ENCODE results near the gene CBARP. TPM values are rescaled to one million over a fixed set of nuclear protein-coding genes. Genes with fewer than 3 reads are reported as not detected.

Gene CBARP
- total RNA-seq, 2 donors from 2014 or later: 0.38 to 0.58 TPM

DNA sequence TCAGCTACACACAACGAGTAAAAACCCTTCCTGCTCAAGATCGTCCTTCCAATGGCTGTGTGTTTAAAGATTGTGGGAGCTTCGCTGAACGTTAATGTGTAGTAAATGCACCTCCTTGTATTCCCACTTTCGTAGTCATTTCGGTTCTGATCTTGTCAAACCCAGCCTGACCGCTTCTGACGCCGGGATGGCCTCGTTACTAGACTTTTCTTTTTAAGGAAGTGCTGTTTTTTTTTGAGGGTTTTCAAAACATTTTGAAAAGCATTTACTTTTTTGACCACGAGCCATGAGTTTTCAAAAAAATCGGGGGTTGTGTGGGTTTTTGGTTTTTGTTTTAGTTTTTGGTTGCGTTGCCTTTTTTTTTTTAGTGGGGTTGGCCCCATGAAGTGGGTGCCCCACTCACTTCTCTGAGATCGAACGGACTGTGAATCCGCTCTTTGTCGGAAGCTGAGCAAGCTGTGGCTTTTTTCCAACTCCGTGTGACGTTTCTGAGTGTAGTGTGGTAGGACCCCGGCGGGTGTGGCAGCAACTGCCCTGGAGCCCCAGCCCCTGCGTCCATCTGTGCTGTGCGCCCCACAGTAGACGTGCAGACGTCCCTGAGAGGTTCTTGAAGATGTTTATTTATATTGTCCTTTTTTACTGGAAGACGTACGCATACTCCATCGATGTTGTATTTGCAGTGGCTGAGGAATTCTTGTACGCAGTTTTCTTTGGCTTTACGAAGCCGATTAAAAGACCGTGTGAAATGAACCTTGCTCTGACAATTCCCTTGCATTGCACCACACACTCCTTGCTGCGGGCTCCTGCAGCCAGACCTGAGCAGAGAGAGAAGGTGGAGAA is 34.8 kb upstream of the CBARP start:
- ATAC-seq (replicated peaks in 1 of 2) (no peak), DNase-seq (no peak)
- Mint-ChIP-seq H3K9me3 (no peaks in the 10 kb centered on the region), H3K27ac (peak overlapping the region; percentile 74), H3K27me3 (ENCODE audit: low read depth) (no peaks in the 10 kb centered on the region), H3K4me3 (peak overlapping the region; percentile 37 to 61), H3K4me1 (ENCODE audit: low read depth) (peaks cover 70% of the 10 kb centered on the region), H3K36me3 (ENCODE audit: insufficient read depth in 2 of 2) (peaks cover 18 to 33% of the 10 kb centered on the region in 2 donors)

GRCh38 chr19:1271528-1272422 is 34.0 kb upstream of the CBARP start:
- ATAC-seq (replicated peaks in 1 of 2) (no peak), DNase-seq (no peak)
- no peaks in the 10 kb centered on the region for H3K27me3 Mint-ChIP-seq (ENCODE audit: low read depth)
- peak overlapping the region; percentile 98 for H3K27ac Mint-ChIP-seq
- peaks cover 71% of the 10 kb centered on the region for H3K4me1 Mint-ChIP-seq (ENCODE audit: low read depth)
- H3K36me3 Mint-ChIP-seq (ENCODE audit: insufficient read depth in 2 of 2): peaks cover 18 to 34% of the 10 kb centered on the region in 2 donors
- peak overlapping the region; percentile 83 to 98 for H3K4me3 Mint-ChIP-seq
- H3K9me3 Mint-ChIP-seq: no peaks in the 10 kb centered on the region

DNA sequence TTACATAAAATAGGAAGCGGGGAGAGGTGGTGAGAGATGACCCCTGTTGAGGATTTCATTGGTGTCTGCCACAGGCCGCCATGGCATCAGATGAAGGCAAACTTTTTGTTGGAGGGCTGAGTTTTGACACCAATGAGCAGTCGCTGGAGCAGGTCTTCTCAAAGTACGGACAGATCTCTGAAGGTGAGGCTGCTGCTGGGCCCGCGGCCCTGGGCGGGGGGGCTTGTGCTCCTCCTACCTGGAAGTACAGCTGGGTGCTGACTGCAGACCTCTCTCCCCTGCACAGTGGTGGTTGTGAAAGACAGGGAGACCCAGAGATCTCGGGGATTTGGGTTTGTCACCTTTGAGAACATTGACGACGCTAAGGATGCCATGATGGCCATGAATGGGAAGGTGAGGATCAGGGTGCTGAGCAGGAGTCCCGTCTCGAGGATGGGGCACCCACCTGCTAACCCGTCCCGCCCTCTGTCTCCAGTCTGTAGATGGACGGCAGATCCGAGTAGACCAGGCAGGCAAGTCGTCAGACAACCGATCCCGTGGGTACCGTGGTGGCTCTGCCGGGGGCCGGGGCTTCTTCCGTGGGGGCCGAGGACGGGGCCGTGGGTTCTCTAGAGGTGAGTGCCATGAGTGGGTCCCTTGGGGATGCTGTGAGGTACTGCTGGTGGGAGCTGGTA is 33.2 kb upstream of the CBARP start:
- Mint-ChIP-seq H3K36me3 (ENCODE audit: insufficient read depth in 2 of 2) (peaks cover 18 to 30% of the 10 kb centered on the region in 2 donors), H3K4me1 (ENCODE audit: low read depth) (peaks cover 68% of the 10 kb centered on the region), H3K27ac (peak overlapping the region; percentile 98), H3K9me3 (no peaks in the 10 kb centered on the region), H3K27me3 (ENCODE audit: low read depth) (no peaks in the 10 kb centered on the region), H3K4me3 (peak overlapping the region; percentile 83 to 98)
- DNase-seq: no peak
- no peak for ATAC-seq (replicated peaks in 1 of 2)

DNA sequence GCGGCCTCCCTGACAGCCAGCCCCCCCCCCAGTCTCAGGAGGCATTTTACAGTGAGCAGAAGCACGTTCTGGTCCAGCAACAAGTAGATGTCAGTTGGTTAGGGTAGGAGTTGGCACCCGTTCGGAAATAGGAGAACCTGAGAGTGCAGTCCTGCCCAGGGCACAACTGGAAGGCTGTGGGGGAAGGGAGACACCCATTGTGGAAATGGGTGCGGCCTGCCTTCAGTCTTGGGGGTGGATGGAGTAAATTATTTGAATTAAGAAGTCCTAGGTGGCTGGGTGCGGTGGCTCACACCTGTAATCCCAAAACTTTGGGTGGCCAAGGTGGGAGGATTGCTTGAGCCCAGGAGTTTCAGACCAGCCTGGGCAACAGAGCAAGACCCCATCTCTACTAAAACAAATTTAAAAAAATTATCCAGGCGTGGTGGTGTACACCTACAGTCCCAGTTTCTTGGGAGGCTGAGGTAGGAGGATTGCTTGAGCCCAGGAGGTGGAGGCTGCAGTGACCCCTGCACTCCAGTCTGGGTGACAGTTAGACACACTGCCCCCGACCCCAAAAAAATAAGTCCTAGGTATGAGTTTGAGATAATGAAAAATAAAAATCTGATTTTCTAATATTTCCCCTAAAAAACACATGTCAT is 32.5 kb upstream of the CBARP start:
- peak overlapping the region; percentile 83 to 98 for H3K4me3 Mint-ChIP-seq
- peaks cover 18 to 30% of the 10 kb centered on the region in 2 donors for H3K36me3 Mint-ChIP-seq (ENCODE audit: insufficient read depth in 2 of 2)
- H3K27ac Mint-ChIP-seq: peak overlapping the region; percentile 98
- no peaks in the 10 kb centered on the region for H3K9me3 Mint-ChIP-seq
- peaks cover 74% of the 10 kb centered on the region for H3K4me1 Mint-ChIP-seq (ENCODE audit: low read depth)
- DNase-seq (no peak), ATAC-seq (replicated peaks in 1 of 2) (no peak)
- H3K27me3 Mint-ChIP-seq (ENCODE audit: low read depth): no peaks in the 10 kb centered on the region

- ATAC-seq (replicated peaks in 1 of 2) (peak in 1 of 2 donors; percentile 39), DNase-seq (peak; percentile 87 to 90)
- Mint-ChIP-seq H3K27ac (peak overlapping the region; percentile 98), H3K36me3 (ENCODE audit: insufficient read depth in 2 of 2) (peaks cover 18 to 30% of the 10 kb centered on the region in 2 donors), H3K4me1 (ENCODE audit: low read depth) (peaks cover 77% of the 10 kb centered on the region), H3K4me3 (peak overlapping the region; percentile 83 to 98), H3K9me3 (no peaks in the 10 kb centered on the region), H3K27me3 (ENCODE audit: low read depth) (no peaks in the 10 kb centered on the region)
These were observed 31.8 kb upstream of the CBARP start for GRCh38 chr19:1269478-1270212.

GRCh38 chr19:1269065-1269477 is 31.3 kb upstream of the CBARP start, which contains the start of gene CIRBP:
CIRBP (plus strand) TSS chr19:1269332; CDS start chr19:1270934, 1,602 bp downstream.
- ATAC-seq (replicated peaks in 1 of 2) (peak; percentile 79 to 80), DNase-seq (peak; percentile 100)
- Mint-ChIP-seq H3K4me3 (peak within 1 kb of the TSS; percentile 83 to 98), H3K4me1 (ENCODE audit: low read depth) (peaks cover 73% of the 10 kb centered on the region), H3K9me3 (no peaks in the 10 kb centered on the region), H3K36me3 (ENCODE audit: insufficient read depth in 2 of 2) (peaks cover 18 to 32% of the 10 kb centered on the region in 2 donors), H3K27me3 (ENCODE audit: low read depth) (no peaks in the 10 kb centered on the region), H3K27ac (peak within 1 kb of the TSS; percentile 98)

DNA sequence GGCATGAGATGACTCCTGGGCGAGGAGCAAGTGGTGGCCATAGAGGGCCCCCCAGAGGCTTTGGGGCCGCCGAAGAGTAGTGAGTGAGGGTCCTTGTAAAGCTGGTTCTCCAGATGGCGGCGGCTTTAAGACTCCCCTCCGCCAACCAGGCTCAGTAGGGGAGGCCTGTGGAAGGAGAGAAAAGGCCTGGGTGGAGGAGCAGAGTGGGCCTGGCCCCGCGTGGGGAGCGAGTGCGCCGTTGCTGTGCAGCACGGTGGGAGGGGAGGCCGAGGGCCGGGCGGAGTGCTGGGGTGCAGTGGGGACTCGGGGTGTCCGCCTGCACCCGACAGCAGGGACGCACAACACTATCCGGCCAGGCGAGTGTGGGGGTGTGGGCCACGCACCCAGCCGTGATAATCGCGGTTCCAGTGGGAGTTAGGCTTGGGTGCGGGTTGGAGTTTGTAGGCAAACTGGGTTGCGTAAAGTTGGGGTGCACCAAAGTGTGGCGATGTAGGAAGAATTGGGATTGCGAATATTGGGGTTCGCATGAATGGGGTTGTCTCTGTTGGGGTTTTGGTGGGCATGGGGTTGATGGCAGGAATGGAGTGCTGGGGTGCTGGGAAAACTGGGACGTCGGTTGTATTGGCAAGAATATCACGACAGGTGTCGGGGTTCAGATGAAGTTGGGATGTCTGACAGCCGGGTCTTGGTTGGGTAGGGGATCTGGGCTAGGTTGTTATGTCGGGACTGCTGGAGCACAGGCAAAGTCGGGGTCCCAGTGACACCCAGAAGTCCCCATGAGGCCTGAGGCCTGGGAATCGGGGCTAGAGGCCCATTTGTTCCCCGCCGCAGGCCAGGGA is 30.6 kb upstream of the CBARP start:
- Mint-ChIP-seq H3K4me1 (ENCODE audit: low read depth) (peaks cover 68% of the 10 kb centered on the region), H3K27ac (no peak overlapping the region), H3K36me3 (ENCODE audit: insufficient read depth in 2 of 2) (peaks cover 16 to 28% of the 10 kb centered on the region in 2 donors), H3K9me3 (no peaks in the 10 kb centered on the region), H3K4me3 (peak overlapping the region; percentile 80 to 88), H3K27me3 (ENCODE audit: low read depth) (no peaks in the 10 kb centered on the region)
- ATAC-seq (replicated peaks in 1 of 2) (no peak), DNase-seq (no peak)

DNA sequence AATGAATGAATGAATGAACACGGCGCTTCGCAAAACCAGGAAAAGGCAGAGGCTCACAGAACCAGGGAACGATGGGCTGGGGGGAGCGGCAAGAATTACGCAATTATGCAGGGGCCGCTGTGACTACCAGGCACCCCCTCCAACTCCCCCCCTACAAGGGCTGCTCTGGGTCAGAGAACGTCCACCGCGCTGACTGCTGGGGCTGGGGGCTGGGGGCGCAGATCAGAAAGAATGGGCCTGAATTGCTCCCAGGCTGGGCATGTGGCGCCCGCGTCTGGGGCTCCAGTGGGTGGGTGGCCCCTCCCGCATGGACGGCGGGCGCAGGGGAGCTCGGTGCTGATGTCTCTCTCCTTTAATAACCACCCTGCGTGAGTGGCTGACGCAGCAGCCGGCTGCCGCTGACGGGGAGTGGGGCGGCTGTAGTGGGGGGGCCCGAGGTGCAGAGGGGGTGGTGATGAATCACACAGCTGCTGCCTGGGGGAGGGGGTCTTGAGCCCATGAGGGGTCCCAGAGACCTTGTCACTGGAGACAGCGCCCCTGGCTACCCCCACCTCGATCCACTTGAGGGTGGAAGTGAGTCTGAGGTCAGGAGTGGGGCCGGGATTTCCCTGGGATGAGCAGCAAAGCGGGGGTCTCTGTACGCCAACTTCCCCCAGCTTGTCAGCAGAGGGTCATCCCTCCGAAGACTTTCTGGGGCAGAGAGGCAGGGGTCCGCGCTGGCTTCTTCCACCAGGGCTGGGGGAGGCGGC is 29.8 kb upstream of the CBARP start:
- H3K4me1 Mint-ChIP-seq (ENCODE audit: low read depth): peaks cover 68% of the 10 kb centered on the region
- DNase-seq: no peak
- peaks cover 11 to 24% of the 10 kb centered on the region in 2 donors for H3K36me3 Mint-ChIP-seq (ENCODE audit: insufficient read depth in 2 of 2)
- H3K27me3 Mint-ChIP-seq (ENCODE audit: low read depth): no peaks in the 10 kb centered on the region
- H3K27ac Mint-ChIP-seq: no peak overlapping the region
- no peak for ATAC-seq (replicated peaks in 1 of 2)
- no peaks in the 10 kb centered on the region for H3K9me3 Mint-ChIP-seq
- H3K4me3 Mint-ChIP-seq: peak overlapping the region; percentile 80 to 88

DNA sequence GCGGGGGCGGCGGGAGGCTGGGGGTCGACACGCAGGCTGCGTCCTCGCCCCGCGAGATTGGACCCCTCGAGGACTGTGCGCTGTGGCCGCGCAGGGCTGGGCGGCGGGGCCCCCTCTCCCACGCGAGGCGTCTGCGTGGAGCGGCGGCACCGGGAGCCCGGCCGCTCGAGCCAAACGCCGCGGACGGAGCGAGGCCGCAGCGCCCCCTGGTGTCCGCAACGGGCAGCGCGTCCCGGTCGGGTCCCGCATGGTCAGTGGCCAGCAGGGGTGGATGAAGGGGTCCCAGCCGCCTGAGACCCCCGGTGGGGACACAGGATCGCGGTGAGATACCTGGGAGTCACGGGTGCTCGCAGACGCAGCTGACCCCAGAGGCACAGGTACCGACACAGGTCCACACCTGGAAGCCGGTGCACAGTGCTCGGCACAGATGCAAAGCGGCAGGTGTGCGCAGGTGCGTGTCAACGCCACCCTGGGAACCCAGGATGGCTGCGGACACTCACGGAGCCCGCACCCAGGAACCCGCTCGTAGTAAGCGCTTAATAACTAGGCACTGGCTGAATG is 29.2 kb upstream of the CBARP start:
- H3K36me3 Mint-ChIP-seq (ENCODE audit: insufficient read depth in 2 of 2): peaks cover 11 to 20% of the 10 kb centered on the region in 2 donors
- peak overlapping the region; percentile 80 to 88 for H3K4me3 Mint-ChIP-seq
- H3K27me3 Mint-ChIP-seq (ENCODE audit: low read depth): no peaks in the 10 kb centered on the region
- ATAC-seq (replicated peaks in 1 of 2) (peak; percentile 10 to 15), DNase-seq (peak; percentile 71 to 91)
- no peaks in the 10 kb centered on the region for H3K9me3 Mint-ChIP-seq
- peak overlapping the region; percentile 68 for H3K27ac Mint-ChIP-seq
- H3K4me1 Mint-ChIP-seq (ENCODE audit: low read depth): peaks cover 66% of the 10 kb centered on the region

- H3K9me3 Mint-ChIP-seq: no peaks in the 10 kb centered on the region
- H3K36me3 Mint-ChIP-seq (ENCODE audit: insufficient read depth in 2 of 2): peaks cover 8 to 17% of the 10 kb centered on the region in 2 donors
- peaks cover 66% of the 10 kb centered on the region for H3K4me1 Mint-ChIP-seq (ENCODE audit: low read depth)
- ATAC-seq (replicated peaks in 1 of 2) (peak; percentile 48 to 52), DNase-seq (peak; percentile 89 to 91)
- no peak overlapping the region for H3K27ac Mint-ChIP-seq
- peak overlapping the region; percentile 80 to 88 for H3K4me3 Mint-ChIP-seq
- H3K27me3 Mint-ChIP-seq (ENCODE audit: low read depth): no peaks in the 10 kb centered on the region
These were observed 28.5 kb upstream of the CBARP start for GRCh38 chr19:1266129-1266915.
